Liver (tissue), 9 donors: ENCODE results near the gene TLE4. TPM values are rescaled to one million over a fixed set of nuclear protein-coding genes. Genes with fewer than 3 reads are reported as not detected.

Experiments used
- DNase-seq: peaks from one replicate; pipeline ENCODE4 v3.0.0-alpha.2; 2017; ENCODE audit warnings: low spot score
- H3K27ac ChIP-seq, 2 donors: one replicate each; pipeline ENCODE4 v1.7.0; 2013; ENCODE audit warnings: inconsistent platforms in 2 of 2, low read length in 2 of 2, control low read depth in 1 of 2, low read depth in 1 of 2, mild to moderate bottlenecking in 1 of 2
- H3K27me3 ChIP-seq, 4 donors: one replicate each; pipeline versions ENCODE4 v1.6.1 to v1.7.0; 2013; ENCODE audit warnings: low read length in 3 of 4, inconsistent platforms in 1 of 4, mild to moderate bottlenecking in 1 of 4, moderate library complexity in 1 of 4; ENCODE audit not compliant: control insufficient read depth in 4 of 4, insufficient read depth in 4 of 4
- H3K36me3 ChIP-seq, 4 donors: one replicate each; pipeline versions ENCODE4 v1.6.1 to v1.7.0; 2013; ENCODE audit warnings: low read length in 3 of 4, mild to moderate bottlenecking in 3 of 4, low read depth in 1 of 4, moderate library complexity in 1 of 4; ENCODE audit not compliant: control insufficient read depth in 4 of 4, insufficient read depth in 3 of 4
- H3K4me1 ChIP-seq, 4 donors: one replicate each; pipeline versions ENCODE4 v1.6.1 to v1.7.0; 2013; ENCODE audit warnings: low read length in 3 of 4, mild to moderate bottlenecking in 3 of 4, moderate library complexity in 1 of 4; ENCODE audit not compliant: control insufficient read depth in 4 of 4, insufficient read depth in 4 of 4
- H3K4me3 ChIP-seq, 3 donors: one replicate each; pipeline versions ENCODE4 v1.6.1 to v1.7.0; 2013; ENCODE audit warnings: low read length in 3 of 3, control low read depth in 1 of 3, low read depth in 1 of 3, mild to moderate bottlenecking in 1 of 3
- H3K9ac ChIP-seq, 2 donors: one replicate each; pipeline ENCODE4 v1.7.0; 2013; ENCODE audit warnings: low read length in 2 of 2, mild to moderate bottlenecking in 2 of 2, moderate library complexity in 2 of 2, control low read depth in 1 of 2, low read depth in 1 of 2
- H3K9me3 ChIP-seq, 4 donors: one replicate each; pipeline versions ENCODE4 v1.6.1 to v1.7.0; 2013; ENCODE audit warnings: low read length in 3 of 4; ENCODE audit not compliant: control insufficient read depth in 4 of 4
- EGR1 ChIP-seq, 2 donors: IDR thresholded peaks; 2 replicates each; pipeline ENCODE4 v1.6.1; 2016 to 2018; ENCODE audit warnings: antibody characterized with exemption in 2 of 2, low read depth in 2 of 2
- FOXA1 ChIP-seq: IDR thresholded peaks from 2 replicates; pipeline ENCODE4 v1.6.1; 2016; ENCODE audit warnings: antibody characterized with exemption
- FOXA2 ChIP-seq: IDR thresholded peaks from 2 replicates; pipeline ENCODE4 v1.6.1; 2016; ENCODE audit warnings: antibody characterized with exemption
- GABPA ChIP-seq, 2 donors: IDR thresholded peaks in 1 of 2; conservative IDR thresholded peaks in 1 of 2; 2 replicates each; pipeline ENCODE4 v1.6.1; 2016; ENCODE audit warnings: antibody characterized with exemption in 2 of 2, mild to moderate bottlenecking in 1 of 2, moderate library complexity in 1 of 2
- HNF4A ChIP-seq, 2 donors: conservative IDR thresholded peaks; 2 replicates each; pipeline ENCODE4 v1.6.1; 2016; ENCODE audit warnings: antibody characterized with exemption in 2 of 2, mild to moderate bottlenecking in 2 of 2
- HNF4G ChIP-seq: IDR thresholded peaks from 2 replicates; pipeline ENCODE4 v1.6.1; 2016; ENCODE audit warnings: antibody characterized with exemption
- JUND ChIP-seq, 2 donors: IDR thresholded peaks; 2 replicates each; pipeline ENCODE4 v1.6.1; 2016; ENCODE audit warnings: antibody characterized with exemption in 2 of 2
- NR2F2 ChIP-seq: IDR thresholded peaks from 2 replicates; pipeline ENCODE4 v1.6.1; 2016; ENCODE audit warnings: antibody characterized with exemption
- RAD21 ChIP-seq, 2 donors: IDR thresholded peaks; 2 replicates each; pipeline ENCODE4 v1.6.1; 2016; ENCODE audit warnings: antibody characterized with exemption in 2 of 2, mild to moderate bottlenecking in 2 of 2
- RXRA ChIP-seq, 2 donors: IDR thresholded peaks; 2 replicates each; pipeline ENCODE4 v1.6.1; 2017 to 2018; ENCODE audit warnings: antibody characterized with exemption in 2 of 2, mild to moderate bottlenecking in 1 of 2
- SP1 ChIP-seq: IDR thresholded peaks from 2 replicates; pipeline ENCODE4 v1.6.1; 2018; ENCODE audit warnings: antibody characterized with exemption, mild to moderate bottlenecking
- TAF1 ChIP-seq: conservative IDR thresholded peaks from 2 replicates; pipeline ENCODE4 v1.6.1; 2016; ENCODE audit warnings: antibody characterized with exemption, mild to moderate bottlenecking
- YY1 ChIP-seq: IDR thresholded peaks from 2 replicates; pipeline ENCODE4 v1.6.1; 2016; ENCODE audit warnings: antibody characterized with exemption, mild to moderate bottlenecking
- WGBS: extraction: QIAGEN DNeasy Blood & Tissue Kit; methylation state at CpG from one replicate; pipeline ENCODE4 v1.1.7; 2013; 5-methylcytosine and 5-hydroxymethylcytosine counted together
- polyA plus RNA-seq, 2 donors: library from polyadenylated mRNA; stranded (reverse) in 1 of 2; unstranded in 1 of 2; fragments of 200-250 nt in 1 of 2; fragments of >200 nt in 1 of 2; fragmentation: Nextera tagmentation in 1 of 2; extraction: Ambion mirVana in 1 of 2; gene quantifications; one replicate each; pipeline versions ENCODE4 v1.2.1 to v1.2.3, GENCODE V29; 2013 to 2015
- total RNA-seq, 2 donors: library from RNA; depleted of rRNA; stranded (reverse); fragments of >200 nt; gene quantifications; one replicate each; pipeline ENCODE4 v1.2.3, GENCODE V29; 2014
- TF ChIP-seq, protein P1 (sequence below): IDR thresholded peaks from 2 replicates; pipeline ENCODE4 v1.6.1; 2016; ENCODE audit warnings: antibody characterized with exemption, mild to moderate bottlenecking
- TF ChIP-seq, protein P2 (sequence below): IDR thresholded peaks from 2 replicates; pipeline ENCODE4 v1.6.1; 2016; ENCODE audit warnings: antibody characterized with exemption
- TF ChIP-seq, protein P3 (sequence below): IDR thresholded peaks from 2 replicates; pipeline ENCODE4 v1.6.1; 2016; ENCODE audit warnings: antibody characterized with exemption
- TF ChIP-seq, protein P4 (sequence below): IDR thresholded peaks from 2 replicates; pipeline ENCODE4 v1.6.1; 2016; ENCODE audit warnings: antibody characterized with exemption
- TF ChIP-seq, protein P5 (sequence below): fragments of 150-350 bp; IDR thresholded peaks from 2 replicates; pipeline ENCODE4 v1.5.1; 2017; ENCODE audit warnings: improper control_type of control experiment, low read depth, low read length; ENCODE audit not compliant: missing input control
- donor health status: healthy.
- donor health status: healthy.
- donor health status: healthy.
- donor health status: healthy.
- donor health status: healthy.

TLE4 gene
- total and polyA plus RNA-seq, 4 donors: 2.5 to 6.6 (median 4.7) TPM

DNA sequence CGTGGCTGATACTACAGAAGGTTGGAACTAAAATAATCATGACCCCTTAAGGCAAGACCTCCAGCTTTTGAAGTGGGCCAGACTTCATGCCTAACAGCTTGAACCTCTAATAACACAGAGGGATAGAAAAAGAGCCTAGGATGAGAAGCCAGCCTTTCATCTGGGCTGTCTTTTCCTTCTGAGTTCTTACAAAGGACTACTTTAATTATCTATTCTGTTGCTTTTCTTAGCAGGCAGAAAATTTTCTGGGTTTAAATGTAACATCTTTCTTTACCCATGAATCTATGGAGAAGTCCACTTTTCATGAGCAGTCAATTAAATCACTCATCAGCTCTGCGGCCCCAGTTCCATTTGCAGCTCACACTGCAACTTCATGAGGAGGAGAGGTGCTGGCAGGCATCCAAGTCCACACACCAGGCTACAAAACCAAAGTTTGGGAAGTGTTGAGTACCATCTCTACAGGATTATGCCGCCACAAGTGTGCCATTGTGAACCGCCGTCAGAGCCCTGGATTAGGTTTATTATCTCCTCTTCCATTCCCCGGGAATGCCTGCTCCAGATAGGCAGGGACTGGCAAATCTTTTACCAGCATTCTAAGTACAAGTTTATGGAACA is 192.0 kb downstream of the TLE4 start (continued):
- TF ChIP-seq, protein P1, sequence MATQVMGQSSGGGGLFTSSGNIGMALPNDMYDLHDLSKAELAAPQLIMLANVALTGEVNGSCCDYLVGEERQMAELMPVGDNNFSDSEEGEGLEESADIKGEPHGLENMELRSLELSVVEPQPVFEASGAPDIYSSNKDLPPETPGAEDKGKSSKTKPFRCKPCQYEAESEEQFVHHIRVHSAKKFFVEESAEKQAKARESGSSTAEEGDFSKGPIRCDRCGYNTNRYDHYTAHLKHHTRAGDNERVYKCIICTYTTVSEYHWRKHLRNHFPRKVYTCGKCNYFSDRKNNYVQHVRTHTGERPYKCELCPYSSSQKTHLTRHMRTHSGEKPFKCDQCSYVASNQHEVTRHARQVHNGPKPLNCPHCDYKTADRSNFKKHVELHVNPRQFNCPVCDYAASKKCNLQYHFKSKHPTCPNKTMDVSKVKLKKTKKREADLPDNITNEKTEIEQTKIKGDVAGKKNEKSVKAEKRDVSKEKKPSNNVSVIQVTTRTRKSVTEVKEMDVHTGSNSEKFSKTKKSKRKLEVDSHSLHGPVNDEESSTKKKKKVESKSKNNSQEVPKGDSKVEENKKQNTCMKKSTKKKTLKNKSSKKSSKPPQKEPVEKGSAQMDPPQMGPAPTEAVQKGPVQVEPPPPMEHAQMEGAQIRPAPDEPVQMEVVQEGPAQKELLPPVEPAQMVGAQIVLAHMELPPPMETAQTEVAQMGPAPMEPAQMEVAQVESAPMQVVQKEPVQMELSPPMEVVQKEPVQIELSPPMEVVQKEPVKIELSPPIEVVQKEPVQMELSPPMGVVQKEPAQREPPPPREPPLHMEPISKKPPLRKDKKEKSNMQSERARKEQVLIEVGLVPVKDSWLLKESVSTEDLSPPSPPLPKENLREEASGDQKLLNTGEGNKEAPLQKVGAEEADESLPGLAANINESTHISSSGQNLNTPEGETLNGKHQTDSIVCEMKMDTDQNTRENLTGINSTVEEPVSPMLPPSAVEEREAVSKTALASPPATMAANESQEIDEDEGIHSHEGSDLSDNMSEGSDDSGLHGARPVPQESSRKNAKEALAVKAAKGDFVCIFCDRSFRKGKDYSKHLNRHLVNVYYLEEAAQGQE: no peak
- TF ChIP-seq JUND (IDR thresholded peaks at IDR 0.05) (no peak), RXRA (IDR thresholded peaks at IDR 0.05) (no peak), FOXA2 (no peak), HNF4A (conservative IDR thresholded peaks at IDR 0.05) (no peak), HNF4G (no peak)
- TF ChIP-seq, protein P2, sequence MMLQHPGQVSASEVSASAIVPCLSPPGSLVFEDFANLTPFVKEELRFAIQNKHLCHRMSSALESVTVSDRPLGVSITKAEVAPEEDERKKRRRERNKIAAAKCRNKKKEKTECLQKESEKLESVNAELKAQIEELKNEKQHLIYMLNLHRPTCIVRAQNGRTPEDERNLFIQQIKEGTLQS: no peak

DNA sequence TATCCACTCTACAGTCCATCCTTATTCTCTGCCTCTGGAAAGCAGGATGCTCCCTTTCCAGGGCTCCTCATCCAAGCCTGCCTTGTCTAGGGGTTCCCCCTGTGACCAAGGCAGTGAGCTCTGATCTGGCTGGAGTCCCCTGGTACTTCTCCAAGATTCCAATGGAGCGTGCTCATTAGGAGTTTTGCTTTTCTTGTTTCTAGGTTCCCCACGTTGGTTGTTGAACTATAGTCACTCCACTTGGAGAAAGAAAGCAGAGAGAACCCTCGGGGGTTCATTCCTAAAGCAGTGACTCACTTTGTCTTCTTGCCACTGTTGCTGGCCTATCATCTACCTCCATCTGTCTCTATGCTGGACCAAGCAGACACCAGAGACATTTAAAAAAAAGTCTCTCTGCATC is 192.6 kb downstream of the TLE4 start:
- Histone ChIP-seq H3K36me3 (no peaks in the 10 kb centered on the region), H3K9ac (no peak overlapping the region), H3K9me3 (peaks cover 0 to 2% (median under 1%) of the 10 kb centered on the region in 4 donors), H3K4me1 (peaks cover 0 to 2% (median 0%) of the 10 kb centered on the region in 4 donors), H3K27ac (no peak overlapping the region), H3K27me3 (peaks cover 0 to 3% (median 0%) of the 10 kb centered on the region in 4 donors), H3K4me3 (no peak overlapping the region)
- no peak for TF ChIP-seq FOXA1
- TF ChIP-seq, protein P3, sequence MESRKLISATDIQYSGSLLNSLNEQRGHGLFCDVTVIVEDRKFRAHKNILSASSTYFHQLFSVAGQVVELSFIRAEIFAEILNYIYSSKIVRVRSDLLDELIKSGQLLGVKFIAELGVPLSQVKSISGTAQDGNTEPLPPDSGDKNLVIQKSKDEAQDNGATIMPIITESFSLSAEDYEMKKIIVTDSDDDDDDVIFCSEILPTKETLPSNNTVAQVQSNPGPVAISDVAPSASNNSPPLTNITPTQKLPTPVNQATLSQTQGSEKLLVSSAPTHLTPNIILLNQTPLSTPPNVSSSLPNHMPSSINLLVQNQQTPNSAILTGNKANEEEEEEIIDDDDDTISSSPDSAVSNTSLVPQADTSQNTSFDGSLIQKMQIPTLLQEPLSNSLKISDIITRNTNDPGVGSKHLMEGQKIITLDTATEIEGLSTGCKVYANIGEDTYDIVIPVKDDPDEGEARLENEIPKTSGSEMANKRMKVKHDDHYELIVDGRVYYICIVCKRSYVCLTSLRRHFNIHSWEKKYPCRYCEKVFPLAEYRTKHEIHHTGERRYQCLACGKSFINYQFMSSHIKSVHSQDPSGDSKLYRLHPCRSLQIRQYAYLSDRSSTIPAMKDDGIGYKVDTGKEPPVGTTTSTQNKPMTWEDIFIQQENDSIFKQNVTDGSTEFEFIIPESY: no peak
- TF ChIP-seq SP1: no peak
- TF ChIP-seq, protein P1: no peak
- TF ChIP-seq GABPA (IDR thresholded peaks at IDR 0.05 in 1 of 2, conservative IDR thresholded peaks at IDR 0.05 in 1 of 2): no peak
- no peak for TF ChIP-seq TAF1
- TF ChIP-seq HNF4A (conservative IDR thresholded peaks at IDR 0.05): no peak
- no peak for TF ChIP-seq FOXA2
- TF ChIP-seq, protein P4, sequence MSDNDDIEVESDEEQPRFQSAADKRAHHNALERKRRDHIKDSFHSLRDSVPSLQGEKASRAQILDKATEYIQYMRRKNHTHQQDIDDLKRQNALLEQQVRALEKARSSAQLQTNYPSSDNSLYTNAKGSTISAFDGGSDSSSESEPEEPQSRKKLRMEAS: no peak
- no peak for TF ChIP-seq EGR1 (IDR thresholded peaks at IDR 0.05; ENCODE audit: low read depth in 2 of 2)
- no peak for TF ChIP-seq RAD21 (IDR thresholded peaks at IDR 0.05)
- TF ChIP-seq JUND (IDR thresholded peaks at IDR 0.05): no peak
- no peak for TF ChIP-seq RXRA (IDR thresholded peaks at IDR 0.05)
- TF ChIP-seq, protein P2: no peak
- no peak for TF ChIP-seq HNF4G
- no peak for TF ChIP-seq YY1
- TF ChIP-seq, protein P5, sequence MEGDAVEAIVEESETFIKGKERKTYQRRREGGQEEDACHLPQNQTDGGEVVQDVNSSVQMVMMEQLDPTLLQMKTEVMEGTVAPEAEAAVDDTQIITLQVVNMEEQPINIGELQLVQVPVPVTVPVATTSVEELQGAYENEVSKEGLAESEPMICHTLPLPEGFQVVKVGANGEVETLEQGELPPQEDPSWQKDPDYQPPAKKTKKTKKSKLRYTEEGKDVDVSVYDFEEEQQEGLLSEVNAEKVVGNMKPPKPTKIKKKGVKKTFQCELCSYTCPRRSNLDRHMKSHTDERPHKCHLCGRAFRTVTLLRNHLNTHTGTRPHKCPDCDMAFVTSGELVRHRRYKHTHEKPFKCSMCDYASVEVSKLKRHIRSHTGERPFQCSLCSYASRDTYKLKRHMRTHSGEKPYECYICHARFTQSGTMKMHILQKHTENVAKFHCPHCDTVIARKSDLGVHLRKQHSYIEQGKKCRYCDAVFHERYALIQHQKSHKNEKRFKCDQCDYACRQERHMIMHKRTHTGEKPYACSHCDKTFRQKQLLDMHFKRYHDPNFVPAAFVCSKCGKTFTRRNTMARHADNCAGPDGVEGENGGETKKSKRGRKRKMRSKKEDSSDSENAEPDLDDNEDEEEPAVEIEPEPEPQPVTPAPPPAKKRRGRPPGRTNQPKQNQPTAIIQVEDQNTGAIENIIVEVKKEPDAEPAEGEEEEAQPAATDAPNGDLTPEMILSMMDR: no peak
- TF ChIP-seq NR2F2: no peak
- WGBS: 58% methylated on average over 3 of the region's 3 CpGs
- DNase-seq: no peak
